GM10248 (cell line): ENCODE measurements around the gene DES.

ENCODE experiments used
- CTCF ChIA-PET: fragments of 300-600 bp; sonication (Branson Sonifier 250); formaldehyde crosslinking; extraction: SDS; loops from one replicate; lab custom pipeline; 2021; ENCODE audit warnings: antibody characterized with exemption; lab: Yijun Ruan, JAX
- POLR2A ChIA-PET: fragments of 350-650 bp; sonication (Branson Sonifier 250); formaldehyde crosslinking; extraction: SDS; loops from one replicate; lab custom pipeline; 2020; ENCODE audit warnings: antibody characterized with exemption; lab: Yijun Ruan, JAX
- DNase-seq: peaks from one replicate; pipeline ENCODE4 v3.0.0; 2012; ENCODE audit errors: extremely low spot score
- TF ChIP-seq, protein P1 (sequence below): IDR thresholded peaks from 2 replicates; pipeline ENCODE4 v1.5.1; 2012; ENCODE audit warnings: mild to moderate bottlenecking, low read depth; ENCODE audit errors: extremely low read depth, missing control alignments, control extremely low read depth

DES gene

DNA sequence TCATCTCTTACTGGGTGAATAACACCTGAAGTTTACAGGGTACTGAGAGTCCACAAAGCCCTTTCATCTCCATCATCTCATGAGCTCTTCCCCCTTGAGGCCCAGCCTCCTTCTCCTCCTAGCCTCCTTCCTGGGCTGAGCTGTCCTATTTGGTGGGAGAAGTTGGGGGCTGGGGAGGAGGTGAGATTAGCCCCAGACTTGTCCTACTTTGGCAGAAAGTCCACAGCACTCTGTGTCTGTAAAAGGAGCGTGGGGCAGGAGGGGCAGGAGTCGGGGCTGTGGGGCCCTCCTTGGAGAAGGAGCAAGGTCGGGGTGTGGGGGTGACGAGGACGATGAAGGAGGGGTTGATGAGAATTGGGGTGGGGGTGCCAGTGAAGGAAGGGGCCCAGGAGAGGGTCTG, 10.0 kb upstream of the DES start:
- TF ChIP-seq, protein P1, sequence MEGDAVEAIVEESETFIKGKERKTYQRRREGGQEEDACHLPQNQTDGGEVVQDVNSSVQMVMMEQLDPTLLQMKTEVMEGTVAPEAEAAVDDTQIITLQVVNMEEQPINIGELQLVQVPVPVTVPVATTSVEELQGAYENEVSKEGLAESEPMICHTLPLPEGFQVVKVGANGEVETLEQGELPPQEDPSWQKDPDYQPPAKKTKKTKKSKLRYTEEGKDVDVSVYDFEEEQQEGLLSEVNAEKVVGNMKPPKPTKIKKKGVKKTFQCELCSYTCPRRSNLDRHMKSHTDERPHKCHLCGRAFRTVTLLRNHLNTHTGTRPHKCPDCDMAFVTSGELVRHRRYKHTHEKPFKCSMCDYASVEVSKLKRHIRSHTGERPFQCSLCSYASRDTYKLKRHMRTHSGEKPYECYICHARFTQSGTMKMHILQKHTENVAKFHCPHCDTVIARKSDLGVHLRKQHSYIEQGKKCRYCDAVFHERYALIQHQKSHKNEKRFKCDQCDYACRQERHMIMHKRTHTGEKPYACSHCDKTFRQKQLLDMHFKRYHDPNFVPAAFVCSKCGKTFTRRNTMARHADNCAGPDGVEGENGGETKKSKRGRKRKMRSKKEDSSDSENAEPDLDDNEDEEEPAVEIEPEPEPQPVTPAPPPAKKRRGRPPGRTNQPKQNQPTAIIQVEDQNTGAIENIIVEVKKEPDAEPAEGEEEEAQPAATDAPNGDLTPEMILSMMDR = no peak
- CTCF ChIA-PET = interaction anchor here (0.7 to 3.8 kb wide), 3 partner anchors 20 to 121 kb away, joined by 3 to 11 read pairs (median 3); no protein-coding TSS in a partner anchor
- POLR2A ChIA-PET = no interaction called here

DNA sequence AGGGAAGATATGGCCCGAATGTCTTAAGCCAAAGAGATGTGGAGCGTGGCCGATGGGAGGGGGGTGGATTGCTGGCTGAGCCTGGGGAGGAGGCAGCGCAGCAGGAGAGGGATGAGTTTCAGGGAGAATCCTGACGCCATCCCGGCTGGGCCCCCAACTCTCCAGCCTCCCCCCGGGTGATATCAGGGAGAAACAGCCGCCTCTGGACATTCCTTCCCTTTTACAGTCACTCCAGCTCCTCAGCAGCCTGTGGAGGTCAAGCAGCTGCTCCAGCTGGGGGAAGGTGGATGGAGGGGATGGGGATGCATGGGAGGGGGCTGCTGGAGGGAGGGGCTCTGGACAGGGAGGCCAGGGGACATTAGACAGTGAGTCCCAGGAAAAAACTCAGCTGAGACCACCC, 9.5 kb upstream of the DES start:
- ChIA-PET CTCF (interaction anchor here (1.0 to 3.8 kb wide), 2 partner anchors 19 to 121 kb away, joined by 3 to 11 read pairs; no protein-coding TSS in a partner anchor), POLR2A (no interaction called here)
- no peak for DNase-seq
- TF ChIP-seq, protein P1 = no peak

More for the DNA sequence above, 10.0 kb upstream of the DES start:
- DNase-seq = no peak

DNA sequence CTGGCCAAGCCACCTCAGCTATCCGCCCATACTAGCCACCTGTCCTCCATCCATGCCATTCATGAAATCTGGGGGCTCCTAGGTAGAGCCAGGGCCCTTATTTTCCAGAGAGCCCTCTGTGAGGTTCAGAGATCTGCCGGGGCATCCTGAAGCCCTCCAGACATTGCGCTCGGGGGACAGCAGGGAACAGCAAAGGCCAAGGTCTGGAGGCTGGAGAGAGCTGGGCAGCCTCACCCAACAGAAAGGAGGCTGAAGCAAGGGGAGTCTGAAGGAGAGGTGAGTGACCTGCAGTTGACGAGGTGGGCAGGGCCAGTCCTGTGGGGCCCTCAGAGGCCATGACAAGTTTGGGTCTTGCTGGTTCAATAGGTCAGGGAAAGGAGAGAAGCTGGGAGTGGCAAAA, 8.6 kb upstream of the DES start:
- TF ChIP-seq, protein P1 = no peak
- CTCF ChIA-PET = interaction anchor here (1.1 to 1.2 kb wide), 2 partner anchors 86 to 121 kb away, joined by 3 read pairs; a partner anchor contains a TSS
- POLR2A ChIA-PET = no interaction called here
- no peak for DNase-seq

DNA sequence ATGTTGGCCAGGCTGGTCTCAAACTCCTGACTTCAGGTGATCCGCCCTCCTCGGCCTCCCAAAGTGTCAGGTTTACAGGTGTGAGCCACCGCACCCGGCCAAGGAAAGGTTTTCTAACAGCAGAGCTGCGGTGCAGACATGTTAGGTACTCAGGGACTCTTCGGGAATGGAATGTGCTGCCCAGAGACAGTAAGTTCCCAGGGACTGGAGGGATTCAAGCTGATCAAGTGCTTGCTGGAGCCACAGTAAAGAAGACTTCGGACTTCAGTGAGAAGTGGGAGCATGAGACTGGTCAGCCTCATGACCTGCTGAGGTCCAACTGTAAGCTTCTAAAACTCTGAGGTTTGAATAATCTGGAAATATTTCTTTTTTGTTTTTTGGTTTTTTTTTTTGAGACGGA, 7.8 kb upstream of the DES start:
- no peak for DNase-seq
- ChIA-PET POLR2A (interaction anchor here (0.7 kb wide), 1 partner anchor 287 kb away, joined by 3 read pairs; no protein-coding TSS in a partner anchor), CTCF (interaction anchor here (1.1 to 1.2 kb wide), 3 partner anchors 9 to 120 kb away, joined by 3 to 4 read pairs (median 3); a partner anchor contains a TSS)
- TF ChIP-seq, protein P1 = no peak

DNA sequence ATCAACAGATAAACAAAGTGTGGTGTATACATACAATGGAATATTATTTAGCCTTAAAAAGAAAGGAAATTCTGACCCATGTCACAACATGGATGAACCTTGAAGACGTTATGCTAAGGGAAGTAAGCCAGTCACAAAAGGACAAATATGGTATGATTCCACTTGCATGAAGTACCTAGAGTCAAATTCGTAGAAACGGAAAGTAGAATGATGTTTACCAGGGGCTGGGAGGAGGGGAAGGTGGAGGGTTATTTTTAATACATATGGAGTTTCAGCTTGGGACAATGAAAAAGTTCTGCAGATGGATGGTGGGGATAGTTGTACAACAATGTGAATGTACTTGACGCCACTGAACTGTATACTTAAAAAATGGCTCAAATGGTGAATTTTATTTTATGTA, 3.3 kb upstream of the DES start:
- TF ChIP-seq, protein P1 = no peak
- no peak for DNase-seq
- ChIA-PET POLR2A (no interaction called here), CTCF (interaction anchor here (1.0 kb wide), 1 partner anchor 115 kb away, joined by 4 read pairs; no protein-coding TSS in a partner anchor)

DNA sequence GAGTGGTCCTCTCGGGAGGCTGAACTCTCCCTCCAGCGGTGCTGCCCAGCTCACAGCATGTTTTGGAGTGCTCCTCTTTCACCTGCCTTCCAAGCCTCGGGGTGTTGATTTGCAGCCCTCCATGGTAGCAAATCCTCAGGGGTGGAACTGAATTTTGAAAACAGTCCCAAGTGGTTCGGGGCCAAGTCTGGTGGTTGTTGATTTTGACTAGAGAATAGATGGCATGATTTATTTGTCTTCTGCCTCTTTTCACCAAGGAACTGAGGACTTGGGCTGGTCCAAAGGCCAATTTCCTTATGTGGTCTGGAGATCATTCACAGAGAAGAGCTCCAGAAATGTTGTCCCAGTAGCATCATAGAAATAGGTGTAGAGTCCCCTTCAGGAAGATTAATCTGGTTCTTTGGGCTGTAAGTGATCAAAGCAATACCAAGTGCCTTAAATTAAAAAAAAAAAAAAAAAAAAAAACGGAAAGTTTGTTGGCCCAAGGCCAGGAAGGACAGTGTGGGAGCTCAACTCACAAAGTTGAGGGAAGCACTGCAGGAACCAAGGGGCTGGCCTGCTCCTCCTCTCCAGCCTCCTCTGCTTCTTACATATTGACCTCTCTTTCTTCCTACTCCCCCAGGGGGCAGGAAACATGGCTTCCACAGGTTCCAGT, 2.5 kb upstream of the DES start:
- TF ChIP-seq, protein P1 = no peak
- CTCF ChIA-PET = interaction anchor here (1.0 to 2.4 kb wide), 3 partner anchors 12 to 114 kb away, joined by 4 to 19 read pairs (median 4); no protein-coding TSS in a partner anchor
- no peak for DNase-seq
- POLR2A ChIA-PET = no interaction called here
